Astrocyte (in vitro differentiated cells and primary cell): Measurements from ENCODE around the gene EXOC6. TPM values are rescaled to one million over a fixed set of nuclear protein-coding genes. Genes with fewer than 3 reads are reported as not detected.
A peak's percentile ranks its signal among the peaks of the same experiment; 100 is the strongest.

ENCODE experiments used
- DNase-seq: peaks from one replicate; pipeline ENCODE4 v3.0.0-alpha.2; 2010; ENCODE audit warnings: low read depth
- FAIRE-seq: peaks from 2 replicates; lab custom pipeline; 2011; peaks lifted over from hg19 to GRCh38; lab: Jason Lieb, UNC
- H2AFZ ChIP-seq: 2 replicates; pipeline ENCODE4 v1.6.0; 2012; ENCODE audit warnings: low read depth, low read length, inconsistent platforms
- H3K27ac ChIP-seq: 2 replicates; pipeline ENCODE4 v1.5.1; 2011; ENCODE audit warnings: low read depth, low read length, inconsistent platforms
- H3K27me3 ChIP-seq: 2 replicates; pipeline ENCODE4 v1.6.0; 2011; ENCODE audit warnings: low read length, inconsistent platforms; ENCODE audit not compliant: insufficient read depth
- H3K36me3 ChIP-seq: 2 replicates; pipeline ENCODE4 v1.5.1; 2011; ENCODE audit warnings: low read length, inconsistent platforms; ENCODE audit not compliant: insufficient read depth
- H3K4me1 ChIP-seq: 2 replicates; pipeline ENCODE4 v1.5.1; 2011; ENCODE audit warnings: low read length, inconsistent platforms; ENCODE audit not compliant: insufficient read depth
- H3K4me2 ChIP-seq: 2 replicates; pipeline ENCODE4 v1.6.0; 2012; ENCODE audit warnings: low read length, inconsistent platforms
- H3K4me3 ChIP-seq: 2 replicates; pipeline ENCODE4 v1.5.1; 2011; ENCODE audit warnings: low read depth, mild to moderate bottlenecking, low read length, inconsistent platforms; ENCODE audit not compliant: insufficient read depth
- H3K79me2 ChIP-seq: 2 replicates; pipeline ENCODE4 v1.6.0; 2012; ENCODE audit warnings: mild to moderate bottlenecking, low read length, inconsistent platforms; ENCODE audit not compliant: insufficient read depth
- H3K9ac ChIP-seq: 2 replicates; pipeline ENCODE4 v1.6.0; 2012; ENCODE audit warnings: mild to moderate bottlenecking, low read length, inconsistent platforms
- H3K9me3 ChIP-seq: 2 replicates; pipeline ENCODE4 v1.5.1; 2012; ENCODE audit warnings: low read depth, mild to moderate bottlenecking, low read length, inconsistent platforms; ENCODE audit not compliant: insufficient read depth
- H4K20me1 ChIP-seq: 2 replicates; pipeline ENCODE4 v1.6.0; 2012; ENCODE audit warnings: low read length, inconsistent platforms; ENCODE audit not compliant: insufficient read depth
- H3K27ac Mint-ChIP-seq: one replicate; pipeline ENCODE4 v1.8.0; 2021; ENCODE audit warnings: mild to moderate bottlenecking, mixed read lengths; ENCODE audit not compliant: unreplicated experiment
- H3K27me3 Mint-ChIP-seq: one replicate; pipeline ENCODE4 v1.8.0; 2021; ENCODE audit warnings: low read depth, mixed read lengths; ENCODE audit not compliant: unreplicated experiment
- H3K36me3 Mint-ChIP-seq: one replicate; pipeline ENCODE4 v1.8.0; 2021; ENCODE audit warnings: low read depth, mixed read lengths; ENCODE audit not compliant: unreplicated experiment
- H3K4me1 Mint-ChIP-seq: one replicate; pipeline ENCODE4 v1.8.0; 2021; ENCODE audit warnings: low read depth, mixed read lengths; ENCODE audit not compliant: unreplicated experiment
- H3K4me3 Mint-ChIP-seq: one replicate; pipeline ENCODE4 v1.8.0; 2021; ENCODE audit warnings: mild to moderate bottlenecking, moderate library complexity, mixed read lengths; ENCODE audit not compliant: unreplicated experiment
- H3K9me3 Mint-ChIP-seq: one replicate; pipeline ENCODE4 v1.8.0; 2021; ENCODE audit warnings: mild to moderate bottlenecking, mixed read lengths; ENCODE audit not compliant: unreplicated experiment
- CTCF ChIP-seq: IDR thresholded peaks from 2 replicates; pipeline ENCODE4 v1.5.1; 2011; ENCODE audit warnings: low read depth, mild to moderate bottlenecking, inconsistent platforms, low read length, moderate library complexity; ENCODE audit not compliant: insufficient read depth
- EZH2 ChIP-seq: IDR thresholded peaks from 2 replicates; pipeline ENCODE4 v1.6.1; 2012; ENCODE audit warnings: mild to moderate bottlenecking, low read length, inconsistent platforms; ENCODE audit not compliant: insufficient read depth
- total RNA-seq: library from RNA; stranded (reverse); gene quantifications from 2 replicates; pipeline ENCODE4 v1.2.1, GENCODE V29; 2021

The EXOC6 gene
- total RNA-seq, 1 donor from 2014 or later = 4.9 TPM

GRCh38 chr10:93080350-93081046 is 232.2 kb downstream of the EXOC6 start:
- H3K4me3 Mint-ChIP-seq = no peak overlapping the region
- no peak for FAIRE-seq
- peaks cover 10% of the 10 kb centered on the region for H3K4me1 ChIP-seq
- no peaks in the 10 kb centered on the region for H4K20me1 ChIP-seq
- no peaks in the 10 kb centered on the region for H3K36me3 ChIP-seq
- H3K36me3 Mint-ChIP-seq = peaks cover 4% of the 10 kb centered on the region
- peaks cover 46% of the 10 kb centered on the region for H3K27me3 Mint-ChIP-seq
- H3K9me3 Mint-ChIP-seq = peaks cover 4% of the 10 kb centered on the region
- peak overlapping the region; percentile 60 for H2AFZ ChIP-seq
- no peak overlapping the region for H3K27ac ChIP-seq
- peak overlapping the region; percentile 75 for H3K27ac Mint-ChIP-seq
- peak overlapping the region; percentile 55 for H3K4me2 ChIP-seq
- H3K4me1 Mint-ChIP-seq = peaks cover 14% of the 10 kb centered on the region
- H3K4me3 ChIP-seq = no peak overlapping the region
- no peaks in the 10 kb centered on the region for H3K9me3 ChIP-seq
- H3K79me2 ChIP-seq = no peaks in the 10 kb centered on the region
- TF ChIP-seq EZH2 (no peak), CTCF (peak; percentile 70)
- peaks cover 33% of the 10 kb centered on the region for H3K27me3 ChIP-seq
- peak; percentile 36 for DNase-seq
- peak overlapping the region; percentile 48 for H3K9ac ChIP-seq

- H3K4me1 Mint-ChIP-seq = peaks cover 14% of the 10 kb centered on the region
- no peak overlapping the region for H3K9ac ChIP-seq
- no peaks in the 10 kb centered on the region for H3K9me3 ChIP-seq
- H3K4me1 ChIP-seq = peaks cover 7% of the 10 kb centered on the region
- no peaks in the 10 kb centered on the region for H3K79me2 ChIP-seq
- H3K27me3 Mint-ChIP-seq = peaks cover 44% of the 10 kb centered on the region
- peak overlapping the region; percentile 64 for H3K27ac Mint-ChIP-seq
- no peak overlapping the region for H3K4me3 Mint-ChIP-seq
- no peak for DNase-seq
- H3K4me3 ChIP-seq = no peak overlapping the region
- H3K27me3 ChIP-seq = peaks cover 26% of the 10 kb centered on the region
- H4K20me1 ChIP-seq = no peaks in the 10 kb centered on the region
- FAIRE-seq = no peak
- TF ChIP-seq CTCF = no peak
- no peak for TF ChIP-seq EZH2
- peaks cover 4% of the 10 kb centered on the region for H3K36me3 Mint-ChIP-seq
- H3K4me2 ChIP-seq = peak overlapping the region; percentile 33
- H3K36me3 ChIP-seq = no peaks in the 10 kb centered on the region
- no peak overlapping the region for H3K27ac ChIP-seq
- no peak overlapping the region for H2AFZ ChIP-seq
- peaks cover 4% of the 10 kb centered on the region for H3K9me3 Mint-ChIP-seq
These were observed 233.0 kb downstream of the EXOC6 start for GRCh38 chr10:93081318-93081717.

GRCh38 chr10:93081834-93082233 is 233.5 kb downstream of the EXOC6 start:
- Histone ChIP-seq H3K27me3 (peaks cover 22% of the 10 kb centered on the region), H4K20me1 (no peaks in the 10 kb centered on the region), H2AFZ (no peak overlapping the region), H3K4me2 (peak overlapping the region; percentile 33), H3K36me3 (no peaks in the 10 kb centered on the region), H3K9me3 (no peaks in the 10 kb centered on the region), H3K4me1 (peaks cover 7% of the 10 kb centered on the region), H3K27ac (no peak overlapping the region), H3K4me3 (no peak overlapping the region), H3K9ac (no peak overlapping the region), H3K79me2 (no peaks in the 10 kb centered on the region)
- no peak for TF ChIP-seq CTCF
- no peak for TF ChIP-seq EZH2
- FAIRE-seq (no peak), DNase-seq (peak; percentile 62)
- peaks cover 10% of the 10 kb centered on the region for H3K4me1 Mint-ChIP-seq
- no peak overlapping the region for H3K4me3 Mint-ChIP-seq
- H3K27me3 Mint-ChIP-seq = peaks cover 43% of the 10 kb centered on the region
- peaks cover 4% of the 10 kb centered on the region for H3K36me3 Mint-ChIP-seq
- peak overlapping the region; percentile 64 for H3K27ac Mint-ChIP-seq
- H3K9me3 Mint-ChIP-seq = peaks cover 4% of the 10 kb centered on the region
